Stimulated activated CD4-positive, alpha-beta T cell treated with anti-CD3 and anti-CD28 coated beads, Interleukin-15, amount 100 ng/mL, for 24 hours (primary cell): ENCODE results near the gene NINJ2.
"Not testable (repeated sequence)": the region's sequence is repeated elsewhere in the genome, so short reads cannot be mapped to it uniquely, and the experiment has no call there.

Source experiments
- DNase-seq: peaks from one replicate; pipeline ENCODE4 v3.0.0-alpha.2; 2020

Gene NINJ2

DNA sequence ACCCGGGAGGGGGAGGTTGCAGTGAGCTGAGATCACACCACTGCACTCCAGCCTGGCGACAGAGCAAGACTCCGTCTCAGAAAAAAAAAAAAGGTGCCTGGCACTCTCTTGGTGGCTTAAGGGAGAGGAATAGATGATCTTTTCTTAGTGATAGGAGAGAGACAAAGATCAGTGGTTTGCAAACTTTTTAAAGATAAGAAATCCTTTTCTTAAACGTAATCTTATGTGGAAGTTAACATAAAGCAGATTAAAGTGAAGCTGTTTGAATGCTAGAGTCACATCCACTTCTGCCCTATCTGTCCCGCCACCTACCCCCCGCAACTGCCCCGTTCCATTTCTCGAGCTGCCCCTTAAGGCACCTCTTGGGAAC is 6.3 kb upstream of the NINJ2 start:
- DNase-seq: no peak

DNA sequence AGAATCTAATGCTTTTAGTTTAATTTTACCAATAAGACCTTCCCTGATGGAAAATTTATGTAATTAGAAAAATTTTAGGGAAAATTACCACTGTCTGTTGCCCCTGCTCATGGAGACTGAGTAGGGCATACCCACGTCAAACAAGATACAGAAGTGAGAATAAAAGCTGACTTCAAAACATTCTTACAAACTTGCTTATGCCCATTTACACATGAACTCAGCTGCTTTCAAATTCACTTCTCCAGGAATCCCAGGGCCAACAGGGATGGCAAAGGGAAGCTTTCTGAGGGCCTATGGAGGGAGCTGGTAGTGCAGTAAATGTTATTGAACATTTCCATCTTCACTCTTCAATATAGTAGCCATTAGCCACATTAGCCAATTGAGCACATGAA is 4.8 kb upstream of the NINJ2 start:
- no peak for DNase-seq

DNA sequence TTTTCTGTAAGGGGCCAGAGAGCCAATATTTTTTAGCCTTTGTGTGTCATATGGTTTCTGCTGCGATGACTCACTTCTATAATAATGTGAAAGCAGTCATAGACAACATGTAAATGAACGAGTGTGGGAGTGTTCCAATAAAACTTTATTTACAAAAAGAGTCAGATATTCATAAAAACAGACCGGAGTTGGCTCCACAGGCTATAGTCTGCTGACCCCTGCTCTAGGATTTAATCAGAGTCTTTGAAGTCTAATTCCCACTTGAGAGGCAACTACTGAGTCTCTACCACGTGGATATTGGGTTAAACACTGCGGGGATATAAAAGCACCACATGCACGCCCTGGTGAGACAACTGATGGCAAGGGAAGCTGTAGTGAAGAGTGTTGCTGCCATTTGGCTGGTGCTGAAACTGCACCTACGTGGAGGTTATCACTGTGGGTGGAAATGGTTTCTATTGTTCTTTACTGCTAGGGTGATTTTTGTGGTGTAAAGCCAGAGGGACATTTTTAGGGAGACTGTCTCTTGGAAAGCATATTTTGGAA is 3.6 kb upstream of the NINJ2 start:
- DNase-seq: peak; percentile 59

DNA sequence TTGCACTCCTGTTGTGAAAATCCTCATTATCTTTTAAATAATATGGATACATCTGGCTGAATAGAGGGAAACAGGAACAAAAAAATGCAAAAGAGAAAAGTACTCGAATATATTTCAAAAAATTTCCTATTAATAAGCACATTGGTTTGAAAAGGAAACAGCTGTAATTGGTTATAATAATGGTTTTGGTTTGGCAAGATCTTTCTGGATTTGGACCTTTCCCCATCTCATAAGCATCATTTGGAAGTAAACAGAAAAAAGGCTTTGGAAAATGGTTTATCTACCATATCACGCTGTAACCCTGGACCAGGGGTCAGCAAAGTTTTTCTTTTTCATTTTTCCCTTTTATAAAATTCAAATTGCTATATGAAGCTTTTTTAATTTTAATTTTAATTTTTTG is 2.8 kb upstream of the NINJ2 start:
- no peak for DNase-seq

DNA sequence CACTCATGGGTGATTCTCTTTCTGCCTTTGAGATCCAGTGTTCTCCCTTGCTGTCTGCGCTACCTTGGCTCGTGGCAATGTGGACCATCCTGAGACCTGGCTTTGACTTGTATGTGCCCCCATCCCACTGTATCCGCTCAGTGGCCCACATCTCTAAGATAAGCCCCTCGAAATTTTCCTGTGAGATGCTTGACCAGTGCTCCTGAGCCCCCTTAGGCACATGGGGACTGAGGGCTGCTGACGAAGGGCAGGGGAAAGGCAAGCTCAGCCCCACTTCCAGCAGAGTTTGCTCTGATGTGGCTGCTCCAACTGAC is 1.5 kb upstream of the NINJ2 start:
- no peak for DNase-seq

DNA sequence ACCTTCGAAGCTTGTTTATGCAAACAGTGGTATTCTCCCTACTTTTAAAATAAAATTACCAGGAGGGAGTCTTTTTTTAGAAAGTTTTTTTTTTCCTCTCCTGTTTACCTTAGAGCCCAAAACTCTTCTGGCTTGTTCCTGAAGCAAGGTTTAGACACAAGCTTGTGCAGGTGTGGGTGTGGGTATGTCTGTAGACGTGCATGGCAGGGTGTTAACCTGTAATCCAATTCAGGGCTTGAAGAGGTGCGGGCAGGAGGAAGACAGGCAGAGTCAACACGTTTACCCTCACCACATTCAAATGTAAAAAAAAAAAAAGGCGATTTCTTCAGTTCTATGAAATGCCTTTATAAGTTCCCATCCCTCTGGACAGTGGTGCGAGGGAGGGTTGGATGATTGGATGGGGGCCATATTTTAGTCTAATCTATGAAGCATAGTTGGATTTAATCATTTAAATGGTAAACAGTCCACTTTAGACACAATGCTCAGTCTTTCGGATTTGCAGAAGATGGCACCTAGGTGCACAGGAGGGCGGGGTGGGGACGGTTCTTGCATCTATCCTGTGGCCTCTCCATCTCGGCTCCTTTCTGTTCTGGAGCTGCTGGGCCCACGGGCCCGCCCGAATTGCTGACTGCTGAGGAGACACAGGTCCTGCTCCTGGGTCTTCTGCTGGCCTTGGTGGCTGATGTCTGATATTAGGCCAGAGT is 982 bp upstream of the NINJ2 start:
- DNase-seq: no peak

DNA sequence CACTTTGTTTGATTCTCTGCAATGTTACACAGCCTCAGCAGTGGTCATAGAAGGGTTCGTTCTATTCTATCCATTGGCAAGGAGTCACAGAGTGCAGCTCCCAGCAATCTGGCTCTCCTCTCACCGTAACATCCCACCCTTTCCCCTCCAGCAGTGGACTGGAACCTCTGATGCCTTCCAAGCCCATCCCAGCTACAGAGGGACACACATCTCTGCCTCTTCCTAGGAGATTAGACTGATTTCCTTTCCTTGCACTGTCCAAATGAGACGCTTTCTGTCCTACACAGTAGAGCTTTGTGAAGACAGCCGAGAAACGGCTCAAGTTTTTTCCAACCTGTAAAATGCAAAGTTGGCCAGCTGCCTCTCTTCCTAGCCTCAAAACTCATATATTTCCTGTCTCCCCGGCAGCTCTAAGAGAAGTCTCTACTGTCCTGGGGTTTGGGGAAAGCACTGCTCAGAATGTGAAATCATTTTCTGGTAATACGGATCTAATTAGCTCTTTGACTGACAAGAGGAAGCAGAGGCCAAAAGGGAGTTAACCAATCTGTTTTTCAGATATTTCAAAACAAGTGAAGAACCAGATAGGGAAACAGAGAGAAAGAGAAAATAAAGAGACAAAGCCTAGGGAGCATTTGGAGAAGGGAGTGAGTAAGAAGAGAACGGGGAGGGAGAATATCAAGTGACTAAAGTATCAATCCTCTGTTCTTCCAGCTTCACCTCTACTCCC is 516 bp downstream of the NINJ2 start:
- no peak for DNase-seq

DNA sequence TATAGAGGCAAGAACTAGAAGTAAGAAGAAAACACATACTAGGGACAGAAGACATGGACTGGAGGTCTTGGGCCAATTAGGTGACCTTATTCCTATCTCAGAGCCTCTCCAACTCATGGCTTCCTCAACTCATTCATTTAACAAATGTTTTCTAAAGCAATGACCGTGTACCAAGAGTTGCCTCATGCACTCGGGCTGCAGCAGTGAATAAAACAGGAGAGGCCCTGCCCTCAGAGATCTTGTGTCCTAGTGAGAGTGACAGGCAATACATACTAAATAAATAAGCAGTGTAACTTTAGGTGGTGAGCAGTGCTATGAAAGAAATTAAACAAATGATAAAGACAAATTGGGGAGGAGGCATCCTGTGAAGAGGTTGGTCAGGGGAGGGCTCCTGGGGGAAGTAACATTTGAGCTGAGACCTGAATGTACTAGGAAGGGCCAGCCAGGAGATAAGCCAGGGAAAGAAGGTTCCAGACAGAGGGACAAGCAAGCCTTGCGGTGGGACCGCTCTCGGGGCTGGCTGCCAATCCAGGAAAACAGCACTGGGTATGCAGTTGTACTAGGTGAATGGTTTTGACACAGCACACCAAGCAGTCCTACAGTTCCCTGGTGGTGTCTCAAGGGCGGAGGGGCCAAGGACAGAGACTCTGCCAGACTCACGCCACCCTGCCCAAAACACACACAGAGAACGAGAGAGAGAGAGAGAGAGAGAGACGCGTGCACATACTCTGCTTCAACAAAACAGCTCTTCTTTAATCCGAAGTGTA is 1.3 kb downstream of the NINJ2 start:
- no peak for DNase-seq

DNA sequence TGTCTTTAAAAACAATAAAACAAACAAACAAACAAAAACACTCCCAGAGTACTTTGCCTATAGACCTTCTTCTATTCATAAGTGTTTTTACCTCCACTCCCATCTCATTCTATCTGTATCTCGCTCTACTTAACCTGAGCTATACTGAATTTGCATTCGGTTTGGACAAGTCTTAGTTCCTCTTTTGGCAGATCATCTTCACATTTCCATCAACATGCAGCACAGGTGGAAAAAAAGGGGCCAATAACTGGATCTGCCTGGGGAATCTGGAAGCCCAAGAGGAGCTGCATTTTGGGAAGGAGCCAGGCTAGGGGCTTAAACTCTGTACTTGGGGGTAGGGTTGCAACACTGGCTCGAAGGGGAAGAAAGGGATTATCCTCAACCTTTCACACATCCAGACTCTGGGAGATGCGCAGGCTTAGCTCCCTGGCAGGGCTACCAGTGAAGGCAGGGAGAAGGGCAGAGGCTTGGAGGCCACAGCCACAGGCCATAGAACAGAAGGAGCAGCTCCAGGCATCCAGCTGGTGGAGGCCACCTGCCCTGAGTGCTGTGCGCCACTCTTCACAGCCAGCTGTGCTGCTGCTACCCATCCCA is 4.1 kb downstream of the NINJ2 start:
- DNase-seq: no peak

DNA sequence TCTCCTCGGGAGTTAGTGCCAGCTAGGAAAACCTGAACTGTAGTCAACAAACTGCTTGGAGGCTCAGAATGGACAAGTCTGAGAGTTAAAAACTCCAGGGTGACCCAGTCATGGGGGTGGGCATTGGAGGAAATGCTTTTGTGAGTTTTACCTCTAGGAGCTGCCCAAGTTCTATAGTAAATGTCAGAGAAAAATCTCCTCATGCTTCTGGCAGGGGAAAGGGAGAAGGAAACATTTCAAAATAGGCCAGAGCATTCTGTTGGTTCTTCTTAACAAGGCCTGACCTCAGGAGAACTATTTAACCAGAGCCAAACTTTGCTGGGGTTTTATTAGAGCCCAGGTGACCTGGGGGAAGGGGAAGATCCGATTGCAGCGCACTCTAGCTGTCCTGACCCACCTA is 12.3 kb downstream of the NINJ2 start:
- DNase-seq: no peak

DNA sequence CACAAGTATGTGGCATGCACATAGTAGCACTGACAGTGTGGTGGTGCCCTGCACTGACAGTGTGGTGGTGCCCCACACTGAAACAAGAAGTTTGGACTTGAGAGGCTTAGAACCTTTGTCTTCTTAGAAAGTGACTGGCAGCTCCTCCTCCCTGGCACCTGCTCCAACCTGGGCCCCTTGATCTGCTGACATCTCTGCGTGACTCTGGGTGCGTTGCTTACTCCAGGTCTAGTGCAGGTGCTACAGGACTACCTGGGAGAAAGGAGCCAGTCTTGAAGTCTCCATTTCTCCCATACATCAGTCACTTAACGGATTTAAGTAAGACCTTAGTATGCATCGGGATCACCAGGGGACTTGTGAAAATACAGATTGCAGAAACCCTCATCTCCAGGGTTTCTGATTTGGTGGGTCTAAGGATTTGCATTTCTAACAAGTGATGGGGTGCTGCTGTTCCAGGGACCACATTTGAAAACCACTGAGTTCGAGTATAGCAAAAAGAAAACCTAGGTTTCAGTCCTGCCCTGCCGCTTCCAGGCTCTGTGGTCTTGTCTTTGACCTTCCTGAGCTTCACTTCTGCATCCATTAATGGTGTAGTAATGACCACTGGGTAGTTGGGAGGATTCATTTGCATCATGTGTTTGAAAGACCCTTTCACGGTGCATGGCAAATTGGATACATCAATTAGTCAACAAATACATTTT is 15.7 kb downstream of the NINJ2 start:
- DNase-seq: no peak

DNA sequence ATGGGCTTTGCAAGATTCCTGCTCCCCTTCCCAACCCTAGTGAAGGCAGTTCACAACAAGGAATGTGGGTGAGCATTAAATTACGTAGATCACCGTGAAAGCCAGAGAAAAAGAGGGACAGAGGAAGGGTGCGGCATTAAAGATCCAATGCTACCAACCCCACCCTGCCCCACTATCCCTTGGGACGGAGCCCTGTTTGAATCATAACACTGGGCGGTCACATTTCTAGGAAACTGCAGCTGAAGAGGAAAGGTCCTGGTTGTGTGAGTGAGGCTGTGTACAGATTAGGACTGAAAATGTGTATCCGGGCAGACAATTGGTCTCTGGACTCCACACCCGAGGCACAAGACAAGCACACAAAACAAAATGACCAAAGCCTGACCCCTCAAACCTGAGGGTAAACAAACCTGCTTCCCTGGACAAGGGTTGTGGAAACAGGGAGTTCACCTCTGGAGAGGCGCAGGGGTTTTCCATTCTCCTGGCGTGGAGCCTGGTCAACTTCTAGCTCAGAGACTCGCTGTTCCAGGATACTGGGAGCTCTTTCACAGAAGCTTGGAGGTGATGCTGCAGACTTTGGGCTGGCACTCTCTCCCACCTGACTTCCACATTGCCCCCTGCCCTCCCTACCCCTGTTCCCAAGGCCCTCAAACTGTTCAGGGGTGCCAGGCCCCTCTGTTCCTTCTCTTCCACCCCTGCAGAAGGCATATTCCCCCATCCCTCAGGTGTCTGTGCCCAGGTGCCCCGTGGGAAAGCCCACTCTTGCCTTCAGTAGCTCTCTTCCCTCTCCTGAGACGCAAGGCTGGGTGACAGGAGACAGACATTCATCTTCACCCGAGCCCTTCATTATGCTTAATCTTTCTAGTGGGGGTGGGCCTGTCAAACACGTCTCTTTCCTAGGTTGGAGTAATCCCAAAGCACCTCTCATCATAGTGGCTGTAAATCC is 16.5 kb downstream of the NINJ2 start:
- DNase-seq: no peak

DNA sequence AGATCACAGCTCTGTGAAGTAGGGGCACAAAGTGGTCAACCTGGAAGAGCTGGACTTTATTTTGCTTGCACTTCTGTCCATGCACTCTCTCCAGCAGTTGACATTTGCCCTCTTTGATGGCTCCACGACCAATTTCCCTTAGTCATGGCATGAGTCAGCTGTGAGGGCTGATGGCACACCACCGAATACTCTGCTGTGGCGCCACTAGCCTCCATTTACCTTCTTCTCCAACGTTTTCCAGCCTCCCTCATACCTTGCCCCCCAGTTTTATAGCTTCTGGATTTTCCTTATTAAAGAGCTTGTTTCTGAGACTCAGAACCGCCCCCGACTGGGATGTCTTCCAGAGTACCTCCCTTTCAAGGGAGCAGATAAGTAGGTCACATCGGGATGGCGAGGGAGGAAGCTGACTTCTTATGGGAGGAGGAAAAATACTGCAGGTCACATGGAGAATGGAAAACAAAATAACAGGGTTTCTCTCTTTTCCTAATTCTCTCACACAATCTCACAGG is 17.6 kb downstream of the NINJ2 start:
- peak; percentile 30 for DNase-seq

DNA sequence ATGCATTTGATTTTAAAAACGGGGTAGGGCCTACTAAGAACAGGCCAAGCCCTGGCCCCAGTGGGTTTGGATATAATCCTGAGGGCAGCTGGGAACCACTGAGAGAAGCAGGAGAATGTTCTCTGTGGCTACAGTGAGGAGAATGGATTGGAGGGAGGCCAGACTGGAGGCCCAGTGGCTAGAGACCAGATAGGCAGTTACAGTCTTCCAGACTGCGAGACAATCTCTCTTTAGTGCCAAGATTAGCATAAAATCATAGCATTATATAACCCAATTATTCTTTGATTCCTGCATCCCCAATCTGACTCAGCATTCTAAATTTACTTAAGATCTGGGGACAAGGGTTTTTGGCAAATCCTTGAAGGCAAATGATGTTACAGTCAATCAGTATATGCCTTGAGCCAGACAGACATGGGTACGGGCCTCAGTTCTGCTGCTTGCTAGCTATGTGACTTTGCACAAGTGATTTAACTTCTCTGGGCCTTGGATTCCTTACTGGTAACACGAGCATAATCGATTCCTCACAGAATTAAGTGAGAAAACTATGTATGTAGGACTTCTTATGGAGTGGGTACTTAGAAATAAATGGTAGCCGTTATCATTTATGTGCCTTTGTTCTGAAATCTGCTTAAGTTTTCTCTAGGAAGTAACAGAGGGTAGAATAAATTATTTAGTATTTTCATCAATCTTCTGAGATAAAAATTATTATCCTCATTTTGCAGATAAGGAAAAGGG is 18.3 kb downstream of the NINJ2 start:
- DNase-seq: no peak

DNA sequence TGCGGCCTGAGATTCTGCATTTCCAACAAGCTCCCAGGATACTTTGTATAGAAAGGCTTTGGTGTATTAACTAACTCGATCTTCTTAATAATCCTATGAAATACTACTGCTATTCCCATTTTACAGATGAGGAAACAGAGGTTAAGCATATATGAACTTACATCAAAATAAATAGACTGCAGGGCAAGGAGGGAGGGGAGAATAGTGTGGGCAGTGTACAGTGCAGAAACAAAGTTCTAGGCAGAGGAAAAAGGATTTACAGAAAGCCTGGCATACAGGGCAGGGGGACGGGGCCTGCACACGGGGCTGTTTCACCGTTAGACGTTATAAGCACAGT is 19.0 kb downstream of the NINJ2 start:
- no peak for DNase-seq

DNA sequence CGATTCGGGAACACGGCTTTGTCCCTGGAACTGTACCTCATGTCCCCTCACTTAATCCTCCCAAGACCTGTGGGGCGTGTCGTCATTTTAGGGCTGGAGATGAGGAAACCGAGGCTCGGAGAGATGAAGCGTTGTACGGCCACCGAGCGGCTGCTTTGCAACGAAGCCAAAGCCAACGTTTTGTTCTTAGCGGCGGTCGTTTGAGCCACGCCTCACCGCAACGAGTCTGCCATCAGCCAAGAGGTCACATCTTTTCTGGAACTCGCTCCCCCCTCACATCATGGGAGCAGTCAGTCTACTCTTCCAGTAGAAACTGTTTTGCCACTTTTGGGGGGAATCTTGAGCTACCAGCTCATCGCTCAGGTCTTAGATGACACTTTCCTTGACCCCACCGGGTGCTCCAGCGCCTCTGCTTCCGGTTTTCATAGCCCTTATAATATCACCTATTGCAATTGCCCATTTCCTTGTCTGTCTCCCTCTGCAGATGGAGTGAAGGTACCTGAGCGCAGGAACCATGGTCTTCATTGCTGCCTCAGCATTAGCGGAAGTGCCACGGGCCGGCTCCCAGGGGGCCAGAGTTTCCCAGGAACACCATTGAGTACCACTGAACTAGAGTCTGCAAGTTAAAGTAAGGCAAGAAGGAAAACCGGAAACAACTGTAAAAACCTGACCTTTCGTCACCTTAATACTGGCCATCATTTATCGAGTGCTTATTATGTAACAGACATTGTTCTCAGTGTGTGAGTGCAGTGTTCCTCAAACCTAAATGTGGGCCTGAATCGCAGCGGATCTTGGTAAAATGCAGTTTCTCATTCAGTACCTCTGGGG is 19.6 kb downstream of the NINJ2 start:
- peak; percentile 46 for DNase-seq

DNA sequence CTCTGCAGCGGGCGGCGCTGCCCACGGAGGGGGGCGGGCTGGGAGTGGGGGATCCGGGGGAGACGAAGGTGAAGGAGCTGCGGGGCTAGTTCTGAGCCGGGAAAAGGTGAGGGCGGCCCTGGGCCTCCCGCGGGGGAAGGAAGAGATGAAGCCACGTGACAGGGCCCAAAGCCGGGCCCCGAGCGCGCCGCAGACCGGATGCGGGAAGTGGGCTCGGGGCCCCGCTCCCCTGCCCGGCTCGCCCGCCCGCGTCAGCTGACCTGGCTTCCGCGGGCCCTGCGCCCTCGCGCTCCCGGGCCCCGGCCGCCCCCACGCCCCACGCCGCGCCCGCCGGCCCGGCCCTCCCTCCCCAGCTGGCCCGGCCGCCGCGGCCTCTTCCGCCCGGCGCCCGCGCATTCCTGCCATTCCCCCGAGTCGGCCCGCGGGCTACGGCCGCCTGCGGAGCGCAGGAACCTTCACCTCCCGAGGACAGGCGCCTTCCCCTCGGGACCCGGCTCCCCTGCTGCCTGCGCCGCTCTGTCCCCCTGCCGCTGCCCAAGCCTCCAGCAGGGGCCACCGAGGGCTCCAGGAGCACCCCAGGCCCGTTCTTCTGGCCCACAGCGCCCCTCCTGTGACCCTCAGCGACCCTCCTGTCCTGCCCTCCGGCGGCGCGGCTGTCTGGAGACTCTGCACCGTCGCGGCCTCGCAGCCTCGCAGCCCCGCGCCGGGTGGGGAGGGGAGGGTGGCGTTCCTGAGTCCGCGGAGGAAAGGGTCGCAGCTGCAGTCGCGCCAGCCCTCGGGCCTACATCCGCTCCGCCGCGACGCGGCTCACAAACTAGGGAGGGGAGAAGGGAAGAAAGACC is 20.4 kb downstream of the NINJ2 start:
- peak; percentile 85 for DNase-seq

DNA sequence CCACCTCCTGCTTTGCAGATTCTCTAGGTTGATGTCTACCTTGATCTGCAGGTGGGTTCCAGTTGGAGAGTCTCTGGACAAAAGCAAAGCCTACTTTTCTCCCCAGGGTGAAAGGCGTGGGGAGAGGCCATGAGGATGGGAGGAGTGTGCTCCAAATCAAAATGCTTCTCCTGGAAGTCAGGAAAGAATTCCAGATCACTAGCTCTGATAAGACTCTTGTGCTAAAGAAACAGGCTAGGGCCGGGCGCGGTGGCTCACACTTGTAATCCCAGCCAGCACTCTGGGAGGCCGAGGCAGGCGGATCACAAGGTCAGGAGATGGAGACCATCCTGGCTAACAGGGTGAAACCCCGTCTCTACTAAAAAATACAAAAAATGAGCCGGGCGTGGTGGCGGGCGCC is 21.9 kb downstream of the NINJ2 start:
- not testable (repeated sequence) for DNase-seq

DNA sequence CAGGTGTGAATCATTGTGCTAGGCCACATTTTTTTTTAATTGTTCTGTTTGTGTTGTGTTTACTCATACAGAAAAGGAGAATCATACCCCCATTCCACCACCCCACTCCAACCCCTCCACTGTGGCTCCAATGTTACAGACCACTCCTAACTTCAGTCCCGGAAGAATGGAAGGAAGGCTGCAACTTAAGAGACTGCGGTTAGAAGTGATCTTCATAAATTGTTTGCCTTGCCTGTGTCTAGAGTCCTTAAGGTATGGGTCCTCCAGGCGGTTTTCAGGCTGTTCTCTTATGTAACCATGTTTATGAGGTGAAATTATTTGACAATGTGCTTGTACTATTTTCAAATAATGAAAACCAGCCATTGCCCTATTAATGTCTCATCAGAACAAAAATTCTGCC is 22.5 kb downstream of the NINJ2 start:
- no peak for DNase-seq
